ENCODE data around the gene LAPTM5.

DNA sequence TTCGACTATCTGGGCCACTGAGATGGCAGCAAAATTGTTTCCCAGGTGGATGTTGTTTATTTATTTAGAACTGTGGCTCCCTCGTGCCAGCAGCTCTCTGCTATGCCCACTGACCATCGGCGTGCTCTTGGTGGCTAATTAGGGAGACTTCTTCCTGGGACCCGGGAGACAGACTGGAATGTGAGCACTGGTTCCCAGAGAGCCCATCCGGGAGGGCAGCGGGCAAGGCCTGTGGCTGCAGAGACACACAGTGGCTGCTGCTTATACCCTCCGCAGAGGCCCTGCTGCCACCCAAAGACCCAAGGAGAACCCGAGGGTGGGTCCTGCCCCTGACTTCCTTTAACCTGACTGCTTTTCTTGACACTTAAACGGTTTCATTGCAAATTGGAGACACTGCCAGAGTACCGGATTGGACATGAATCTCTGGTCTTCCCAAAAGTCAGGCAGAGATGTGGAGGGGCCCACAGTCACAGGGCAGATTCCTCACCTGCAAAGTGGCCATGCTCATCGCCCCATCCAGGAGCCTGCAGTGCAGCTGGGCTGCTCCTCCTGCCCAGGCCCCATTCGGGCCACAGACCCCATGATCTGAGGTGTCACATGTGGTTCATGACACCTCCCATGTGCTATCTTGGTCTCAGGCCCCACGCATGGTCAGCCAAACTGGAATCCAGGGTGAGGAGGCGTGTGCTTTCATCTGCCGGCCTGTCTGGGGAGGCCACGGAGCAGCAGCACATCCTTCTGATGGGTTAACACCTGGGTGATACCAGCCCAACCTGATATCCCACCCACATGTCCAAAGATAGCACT is 28.5 kb downstream of the LAPTM5 start:
- no peak for TF ChIP-seq EZH2phosphoT487 (IDR thresholded peaks at IDR 0.05; ENCODE audit: borderline replicate concordance, low read length)
- TF ChIP-seq, protein P1, sequence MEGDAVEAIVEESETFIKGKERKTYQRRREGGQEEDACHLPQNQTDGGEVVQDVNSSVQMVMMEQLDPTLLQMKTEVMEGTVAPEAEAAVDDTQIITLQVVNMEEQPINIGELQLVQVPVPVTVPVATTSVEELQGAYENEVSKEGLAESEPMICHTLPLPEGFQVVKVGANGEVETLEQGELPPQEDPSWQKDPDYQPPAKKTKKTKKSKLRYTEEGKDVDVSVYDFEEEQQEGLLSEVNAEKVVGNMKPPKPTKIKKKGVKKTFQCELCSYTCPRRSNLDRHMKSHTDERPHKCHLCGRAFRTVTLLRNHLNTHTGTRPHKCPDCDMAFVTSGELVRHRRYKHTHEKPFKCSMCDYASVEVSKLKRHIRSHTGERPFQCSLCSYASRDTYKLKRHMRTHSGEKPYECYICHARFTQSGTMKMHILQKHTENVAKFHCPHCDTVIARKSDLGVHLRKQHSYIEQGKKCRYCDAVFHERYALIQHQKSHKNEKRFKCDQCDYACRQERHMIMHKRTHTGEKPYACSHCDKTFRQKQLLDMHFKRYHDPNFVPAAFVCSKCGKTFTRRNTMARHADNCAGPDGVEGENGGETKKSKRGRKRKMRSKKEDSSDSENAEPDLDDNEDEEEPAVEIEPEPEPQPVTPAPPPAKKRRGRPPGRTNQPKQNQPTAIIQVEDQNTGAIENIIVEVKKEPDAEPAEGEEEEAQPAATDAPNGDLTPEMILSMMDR (conservative IDR thresholded peaks at IDR 0.05; ENCODE audit: low read depth, low read length), result no peak

Data from PC-3 (cell line).